Measurements from ENCODE around the gene MYL3. TPM values are rescaled to one million over a fixed set of nuclear protein-coding genes. Genes with fewer than 3 reads are reported as not detected.

MYL3 gene
- total RNA-seq, 1 experiment from 2014 or later = not detected

- no peak for DNase-seq (ENCODE audit: extremely low read depth, low read depth)
Observed at GRCh38 chr3:46883830-46884185, 20.6 kb upstream of the MYL3 start.

- no peak for DNase-seq (ENCODE audit: extremely low read depth, low read depth)
Observed at GRCh38 chr3:46883054-46883829, 20.0 kb upstream of the MYL3 start.

- no peak for DNase-seq (ENCODE audit: extremely low read depth, low read depth)
Observed at GRCh38 chr3:46882377-46883053, 19.3 kb upstream of the MYL3 start.

GRCh38 chr3:46881596-46882376 is 18.5 kb upstream of the MYL3 start:
- DNase-seq (ENCODE audit: extremely low read depth, low read depth) = no peak

- no peak for DNase-seq (ENCODE audit: extremely low read depth, low read depth)
Observed at GRCh38 chr3:46880884-46881595, 17.8 kb upstream of the MYL3 start.

- no peak for DNase-seq (ENCODE audit: extremely low read depth, low read depth)
Observed at GRCh38 chr3:46878781-46879436, 15.7 kb upstream of the MYL3 start.

GRCh38 chr3:46877406-46878125 is 14.3 kb upstream of the MYL3 start, which contains the start of gene PTH1R:
Gene PTH1R (plus strand): TSS chr3:46877721. CDS start chr3:46883560, 5,839 bp downstream.
- no peak for DNase-seq (ENCODE audit: extremely low read depth, low read depth)

- no peak for DNase-seq (ENCODE audit: extremely low read depth, low read depth)
Observed at GRCh38 chr3:46876313-46877300, 13.4 kb upstream of the MYL3 start.

- DNase-seq (ENCODE audit: extremely low read depth, low read depth) = no peak
Observed at GRCh38 chr3:46875560-46875959, 12.3 kb upstream of the MYL3 start.

GRCh38 chr3:46874430-46874829 is 11.2 kb upstream of the MYL3 start:
- DNase-seq (ENCODE audit: extremely low read depth, low read depth) = no peak

- DNase-seq (ENCODE audit: extremely low read depth, low read depth) = no peak
Observed at GRCh38 chr3:46873521-46873920, 10.3 kb upstream of the MYL3 start.

GRCh38 chr3:46871222-46871621 is 8.0 kb upstream of the MYL3 start:
- DNase-seq (ENCODE audit: extremely low read depth, low read depth) = no peak

- no peak for DNase-seq (ENCODE audit: extremely low read depth, low read depth)
Observed at GRCh38 chr3:46870651-46871050, 7.4 kb upstream of the MYL3 start.

- no peak for DNase-seq (ENCODE audit: extremely low read depth, low read depth)
Observed at GRCh38 chr3:46869440-46869839, 6.2 kb upstream of the MYL3 start.

GRCh38 chr3:46868948-46869347 is 5.7 kb upstream of the MYL3 start:
- DNase-seq (ENCODE audit: extremely low read depth, low read depth) = no peak

- DNase-seq (ENCODE audit: extremely low read depth, low read depth) = no peak
Observed at GRCh38 chr3:46868287-46868686, 5.0 kb upstream of the MYL3 start.

GRCh38 chr3:46867550-46867898 is 4.3 kb upstream of the MYL3 start:
- DNase-seq (ENCODE audit: extremely low read depth, low read depth) = no peak

GRCh38 chr3:46866720-46867549 is 3.7 kb upstream of the MYL3 start:
- DNase-seq (ENCODE audit: extremely low read depth, low read depth) = peak; percentile 45

All from NCI-H460 (cell line).